Measurements from ENCODE around the gene HOXA9.

HOXA9 gene

DNA sequence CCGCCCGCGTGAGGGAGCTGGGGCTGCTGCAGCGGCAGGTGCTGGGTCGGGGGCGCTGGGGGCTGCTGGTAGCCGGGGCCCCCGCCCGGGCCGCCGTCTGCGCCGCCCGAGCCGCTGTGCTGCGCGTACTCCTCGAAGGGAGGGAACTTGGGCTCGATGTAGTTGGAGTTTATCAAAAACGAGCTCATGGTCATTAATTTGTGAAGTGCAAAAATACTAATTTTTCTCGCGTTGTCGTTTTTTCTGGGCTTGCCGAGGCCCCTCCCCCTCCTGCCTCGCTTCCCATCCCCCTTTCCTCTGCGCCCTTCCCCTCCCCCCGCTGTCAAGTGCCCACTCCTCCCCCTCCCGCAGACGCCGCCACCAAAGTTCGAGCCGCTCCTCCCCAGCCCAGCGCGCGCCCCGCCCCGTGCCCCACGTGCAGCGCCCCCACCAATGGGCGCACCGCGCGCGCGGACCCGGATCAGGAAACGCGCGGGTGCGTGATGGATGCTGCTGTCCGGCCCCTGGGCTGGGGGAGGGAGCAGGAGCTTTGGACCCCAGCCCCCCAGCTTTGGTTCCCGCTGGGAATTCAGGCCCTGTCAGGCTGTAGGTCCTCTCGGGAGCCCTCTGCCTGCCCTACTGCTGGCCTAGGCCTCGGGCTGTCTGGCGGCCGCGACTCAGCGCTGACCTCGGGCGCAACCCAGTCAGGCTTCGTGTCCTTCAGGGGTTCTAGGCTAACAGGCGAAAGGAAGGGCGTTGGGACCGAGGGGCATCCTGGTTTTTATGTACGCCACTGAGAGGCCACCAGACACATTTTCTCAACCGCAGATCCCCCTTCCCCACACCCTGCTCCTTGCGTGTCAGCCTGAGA, 34.6 kb downstream of the HOXA9 start, which contains the start of gene HOXA4:
HOXA4 (minus strand) TSS at position 218 of the 850 bp plus-strand sequence; CDS start at position 194, 24 bp downstream.
- no peak for DNase-seq
- peaks cover 98% of the 10 kb centered on the region for H3K27me3 ChIP-seq
- TF ChIP-seq, protein P1, sequence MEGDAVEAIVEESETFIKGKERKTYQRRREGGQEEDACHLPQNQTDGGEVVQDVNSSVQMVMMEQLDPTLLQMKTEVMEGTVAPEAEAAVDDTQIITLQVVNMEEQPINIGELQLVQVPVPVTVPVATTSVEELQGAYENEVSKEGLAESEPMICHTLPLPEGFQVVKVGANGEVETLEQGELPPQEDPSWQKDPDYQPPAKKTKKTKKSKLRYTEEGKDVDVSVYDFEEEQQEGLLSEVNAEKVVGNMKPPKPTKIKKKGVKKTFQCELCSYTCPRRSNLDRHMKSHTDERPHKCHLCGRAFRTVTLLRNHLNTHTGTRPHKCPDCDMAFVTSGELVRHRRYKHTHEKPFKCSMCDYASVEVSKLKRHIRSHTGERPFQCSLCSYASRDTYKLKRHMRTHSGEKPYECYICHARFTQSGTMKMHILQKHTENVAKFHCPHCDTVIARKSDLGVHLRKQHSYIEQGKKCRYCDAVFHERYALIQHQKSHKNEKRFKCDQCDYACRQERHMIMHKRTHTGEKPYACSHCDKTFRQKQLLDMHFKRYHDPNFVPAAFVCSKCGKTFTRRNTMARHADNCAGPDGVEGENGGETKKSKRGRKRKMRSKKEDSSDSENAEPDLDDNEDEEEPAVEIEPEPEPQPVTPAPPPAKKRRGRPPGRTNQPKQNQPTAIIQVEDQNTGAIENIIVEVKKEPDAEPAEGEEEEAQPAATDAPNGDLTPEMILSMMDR (IDR thresholded peaks at IDR 0.05; ENCODE audit: low read depth, low read length) = no peak
- no peaks in the 10 kb centered on the region for H3K4me1 ChIP-seq
- H3K9me3 ChIP-seq = no peaks in the 10 kb centered on the region
- no peak within 1 kb of the TSS for H3K4me3 ChIP-seq (ENCODE audit: low read depth, low read length)
- no peaks in the 10 kb centered on the region for H3K36me3 ChIP-seq

DNA sequence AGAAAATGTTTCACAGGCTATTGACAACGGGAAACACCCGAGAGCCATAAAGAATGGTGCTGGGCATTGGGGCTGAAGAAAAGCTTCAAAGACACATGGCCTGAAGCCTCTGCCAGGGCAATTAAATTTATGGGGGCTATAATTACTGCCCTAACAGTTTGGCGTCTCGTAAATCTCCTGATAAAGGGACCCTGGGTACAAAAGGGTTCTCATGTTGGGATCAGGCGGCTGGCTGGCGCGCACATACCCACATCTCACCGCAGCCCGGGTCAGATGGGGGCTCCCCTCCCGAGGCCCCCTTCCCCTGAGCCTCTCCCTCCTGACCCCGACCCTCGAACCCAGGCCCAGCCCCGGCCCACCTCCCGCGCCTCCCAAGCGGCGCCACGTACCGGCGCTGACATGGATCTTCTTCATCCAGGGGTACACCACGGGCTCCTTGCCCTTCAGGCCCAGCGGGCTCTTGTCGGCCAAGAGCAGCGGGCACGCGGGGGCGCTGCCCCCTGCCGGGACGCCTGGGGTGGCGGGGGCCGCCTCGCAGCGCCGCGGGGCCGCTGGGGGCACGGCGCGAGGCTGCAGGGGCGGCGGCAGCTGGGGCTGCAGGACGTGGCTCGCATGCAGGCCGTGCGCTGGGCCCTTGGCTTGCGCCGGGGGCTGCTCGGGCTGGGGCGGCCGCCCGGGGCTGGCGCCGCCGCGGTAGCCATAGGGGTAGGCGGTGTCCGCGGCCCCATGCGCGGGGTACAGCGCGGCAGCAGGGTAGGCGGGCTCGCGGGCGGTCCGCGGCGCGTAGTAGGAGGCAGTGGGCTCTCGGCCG, 35.4 kb downstream of the HOXA9 start:
- TF ChIP-seq, protein P1 (IDR thresholded peaks at IDR 0.05; ENCODE audit: low read depth, low read length) = no peak
- H3K27me3 ChIP-seq = peaks cover 98% of the 10 kb centered on the region
- DNase-seq = no peak
- no peaks in the 10 kb centered on the region for H3K36me3 ChIP-seq
- no peak overlapping the region for H3K4me3 ChIP-seq (ENCODE audit: low read depth, low read length)
- no peaks in the 10 kb centered on the region for H3K4me1 ChIP-seq
- H3K9me3 ChIP-seq = no peaks in the 10 kb centered on the region

DNA sequence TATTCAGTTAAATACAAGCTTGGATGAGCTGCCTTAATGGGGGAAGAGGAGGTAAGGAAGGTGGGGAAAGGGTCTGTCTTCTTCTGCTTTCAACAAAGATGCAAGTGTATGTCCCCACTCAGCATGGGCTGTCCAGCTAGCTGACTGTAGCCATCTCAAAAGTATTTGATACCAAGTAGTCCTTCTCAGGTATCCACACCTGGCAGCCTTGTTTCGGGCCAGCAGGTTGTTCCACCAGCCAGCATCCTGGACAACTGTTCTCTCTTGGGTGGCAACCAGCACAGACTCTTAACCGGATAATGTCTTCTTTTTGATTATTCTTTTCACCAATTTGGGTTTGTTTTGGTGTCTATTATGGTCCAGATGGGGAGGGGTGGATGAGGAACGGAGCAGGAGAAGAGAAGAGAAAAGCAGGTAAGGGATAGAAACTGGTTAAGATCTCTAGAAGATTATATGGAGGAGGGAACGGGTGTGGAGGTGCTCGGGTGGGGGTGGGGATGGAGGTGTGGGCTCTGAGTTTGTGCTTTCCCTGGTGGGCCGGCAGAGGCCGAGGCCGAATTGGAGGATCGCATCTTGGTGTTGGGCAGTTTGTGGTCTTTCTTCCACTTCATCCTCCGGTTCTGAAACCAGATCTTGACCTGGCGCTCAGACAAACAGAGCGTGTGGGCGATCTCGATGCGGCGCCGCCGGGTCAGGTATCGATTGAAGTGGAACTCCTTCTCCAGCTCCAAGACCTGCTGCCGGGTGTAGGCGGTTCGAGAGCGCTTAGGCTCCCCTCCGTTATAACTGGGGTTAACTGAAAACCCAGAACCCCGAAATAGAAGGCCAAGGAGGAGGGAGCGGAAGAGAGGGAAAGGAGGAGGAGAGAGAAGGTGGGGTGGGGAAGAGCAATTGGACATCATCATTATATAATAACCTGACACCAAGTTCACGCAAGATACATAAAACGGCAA, 36.3 kb downstream of the HOXA9 start:
- Histone ChIP-seq H3K9me3 (no peaks in the 10 kb centered on the region), H3K4me3 (ENCODE audit: low read depth, low read length) (no peak overlapping the region), H3K4me1 (no peaks in the 10 kb centered on the region), H3K27me3 (peaks cover 98% of the 10 kb centered on the region), H3K36me3 (no peaks in the 10 kb centered on the region)
- TF ChIP-seq, protein P1 (IDR thresholded peaks at IDR 0.05; ENCODE audit: low read depth, low read length) = no peak
- DNase-seq = no peak

DNA sequence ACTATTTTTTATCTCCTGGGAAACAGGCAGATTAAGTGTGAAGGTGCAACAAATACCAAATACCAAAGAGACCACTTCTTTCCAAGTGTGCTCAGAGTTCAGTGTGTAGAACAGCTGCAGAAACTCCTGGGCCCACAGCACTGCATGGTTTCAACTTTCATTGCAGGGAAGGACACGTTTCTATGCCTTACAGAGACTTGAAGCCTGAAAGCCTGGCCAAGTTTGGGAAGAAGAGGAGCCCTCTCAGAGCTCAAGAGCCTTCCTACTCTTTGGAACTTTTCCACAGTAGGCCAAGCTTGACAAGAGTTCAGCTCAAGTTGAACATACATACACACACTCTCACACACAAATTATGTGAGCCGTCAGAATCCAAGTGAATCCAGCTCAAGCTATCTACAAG, 37.3 kb downstream of the HOXA9 start:
- Histone ChIP-seq H3K27me3 (peaks cover 98% of the 10 kb centered on the region), H3K4me3 (ENCODE audit: low read depth, low read length) (no peak overlapping the region), H3K4me1 (no peaks in the 10 kb centered on the region), H3K36me3 (no peaks in the 10 kb centered on the region), H3K9me3 (no peaks in the 10 kb centered on the region)
- no peak for DNase-seq
- TF ChIP-seq, protein P1 (IDR thresholded peaks at IDR 0.05; ENCODE audit: low read depth, low read length) = no peak

DNA sequence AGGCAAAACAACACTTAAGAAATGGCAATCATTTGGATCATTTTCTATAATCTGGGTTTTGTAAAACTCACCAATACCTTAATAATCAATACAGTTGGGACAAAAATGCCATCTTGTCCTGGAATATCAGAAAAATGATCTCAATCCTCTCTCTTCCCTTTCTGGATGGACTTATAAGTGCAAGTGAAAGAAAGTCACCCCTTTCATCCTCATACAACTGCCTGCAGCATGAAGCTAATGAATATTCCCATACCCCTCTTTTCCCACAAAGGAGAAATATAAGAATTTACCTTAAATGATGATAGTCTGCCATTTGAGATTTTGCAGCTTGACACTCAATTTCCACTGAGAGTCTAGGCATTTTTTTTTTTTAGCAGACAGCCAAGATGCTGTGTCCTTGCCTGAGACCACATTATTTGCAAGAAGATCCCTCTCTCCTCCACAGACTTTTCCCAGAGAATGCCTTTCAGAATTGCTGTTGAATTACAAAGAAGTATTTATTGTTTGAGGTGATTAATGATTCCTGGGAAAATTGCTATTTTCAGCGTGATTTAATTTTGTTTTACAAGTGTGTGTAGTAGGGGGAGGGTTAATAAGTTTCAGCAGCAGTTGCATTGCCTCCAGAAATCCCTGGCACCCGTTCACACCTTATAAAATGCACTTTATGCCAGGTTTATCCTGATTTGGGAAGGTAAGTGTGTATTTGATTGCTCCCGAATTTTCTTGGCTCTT, 38.6 kb downstream of the HOXA9 start:
- no peaks in the 10 kb centered on the region for H3K4me1 ChIP-seq

More for the DNA sequence above, 38.6 kb downstream of the HOXA9 start:
- Histone ChIP-seq H3K27me3 (peaks cover 98% of the 10 kb centered on the region), H3K36me3 (no peaks in the 10 kb centered on the region), H3K9me3 (no peaks in the 10 kb centered on the region), H3K4me3 (ENCODE audit: low read depth, low read length) (no peak overlapping the region)
- TF ChIP-seq, protein P1 (IDR thresholded peaks at IDR 0.05; ENCODE audit: low read depth, low read length) = no peak
- DNase-seq = no peak

All from BE2C (cell line).